Measurements from ENCODE around the gene ST6GALNAC5. TPM values are rescaled to one million over a fixed set of nuclear protein-coding genes. Genes with fewer than 3 reads are reported as not detected.

ST6GALNAC5 gene
- total RNA-seq, 1 experiment from 2014 or later, result 0.24 TPM

- H2AFZ ChIP-seq, result no peak overlapping the region
- no peaks in the 10 kb centered on the region for H4K20me1 ChIP-seq (ENCODE audit: insufficient read depth)
- ChIA-PET POLR2A (ENCODE audit: unreplicated experiment) (no interaction called here), CTCF (no interaction called here)
- no peak overlapping the region for H3K4me2 ChIP-seq
- H3K9me3 ChIP-seq (ENCODE audit: insufficient read depth, low read depth), result no peaks in the 10 kb centered on the region
- BruUV-seq (replicated peaks), result no TSS peak
- no peaks in the 10 kb centered on the region for H3K27me3 ChIP-seq (ENCODE audit: insufficient read depth, low read depth)
- H3K79me2 ChIP-seq (ENCODE audit: low read depth), result no peaks in the 10 kb centered on the region
- DNase-seq, result no peak
- TF ChIP-seq EZH2 (IDR thresholded peaks at IDR 0.05; ENCODE audit: low read depth) (no peak), CTCF (conservative IDR thresholded peaks at IDR 0.05) (no peak)
- H3K27ac ChIP-seq, result no peak overlapping the region
- no peaks in the 10 kb centered on the region for H3K9me2 ChIP-seq (ENCODE audit: insufficient read depth)
- H3K4me3 ChIP-seq, result no peak overlapping the region
- intact Hi-C loops (cut with micrococcal nuclease; ENCODE audit: unreplicated experiment), result no loop called here
- H3F3A ChIP-seq (ENCODE audit: insufficient read depth, low read depth), result no peaks in the 10 kb centered on the region
- H3K4me1 ChIP-seq (replicated peaks; ENCODE audit: insufficient read depth), result no peaks in the 10 kb centered on the region
- H3K36me3 ChIP-seq (ENCODE audit: low read depth), result no peaks in the 10 kb centered on the region
Observed at GRCh38 chr1:76833856-76834255, 33.4 kb upstream of the ST6GALNAC5 start.

GRCh38 chr1:76835203-76835602 is 32.1 kb upstream of the ST6GALNAC5 start:
- BruUV-seq (replicated peaks), result no TSS peak
- Histone ChIP-seq H3K79me2 (ENCODE audit: low read depth) (no peaks in the 10 kb centered on the region), H3K9me2 (ENCODE audit: insufficient read depth) (no peaks in the 10 kb centered on the region), H3K9me3 (ENCODE audit: insufficient read depth, low read depth) (no peaks in the 10 kb centered on the region), H2AFZ (no peak overlapping the region), H3K27me3 (ENCODE audit: insufficient read depth, low read depth) (no peaks in the 10 kb centered on the region), H3F3A (ENCODE audit: insufficient read depth, low read depth) (no peaks in the 10 kb centered on the region), H3K4me1 (replicated peaks; ENCODE audit: insufficient read depth) (no peaks in the 10 kb centered on the region), H3K4me2 (no peak overlapping the region), H3K4me3 (no peak overlapping the region), H4K20me1 (ENCODE audit: insufficient read depth) (no peaks in the 10 kb centered on the region), H3K36me3 (ENCODE audit: low read depth) (no peaks in the 10 kb centered on the region), H3K27ac (no peak overlapping the region)
- ChIA-PET POLR2A (ENCODE audit: unreplicated experiment) (no interaction called here), CTCF (no interaction called here)
- no peak for DNase-seq
- TF ChIP-seq CTCF (conservative IDR thresholded peaks at IDR 0.05), result no peak
- no peak for TF ChIP-seq EZH2 (IDR thresholded peaks at IDR 0.05; ENCODE audit: low read depth)
- intact Hi-C loops (cut with micrococcal nuclease; ENCODE audit: unreplicated experiment), result no loop called here

- H3K79me2 ChIP-seq (ENCODE audit: low read depth), result no peaks in the 10 kb centered on the region
- H3K27ac ChIP-seq, result no peak overlapping the region
- H3K9me3 ChIP-seq (ENCODE audit: insufficient read depth, low read depth), result no peaks in the 10 kb centered on the region
- ChIA-PET POLR2A (ENCODE audit: unreplicated experiment) (no interaction called here), CTCF (no interaction called here)
- no peaks in the 10 kb centered on the region for H3K27me3 ChIP-seq (ENCODE audit: insufficient read depth, low read depth)
- DNase-seq, result no peak
- no peaks in the 10 kb centered on the region for H3K9me2 ChIP-seq (ENCODE audit: insufficient read depth)
- no TSS peak for BruUV-seq (replicated peaks)
- H3K4me3 ChIP-seq, result no peak overlapping the region
- H2AFZ ChIP-seq, result no peak overlapping the region
- no peaks in the 10 kb centered on the region for H3K36me3 ChIP-seq (ENCODE audit: low read depth)
- no peaks in the 10 kb centered on the region for H3K4me1 ChIP-seq (replicated peaks; ENCODE audit: insufficient read depth)
- H4K20me1 ChIP-seq (ENCODE audit: insufficient read depth), result no peaks in the 10 kb centered on the region
- intact Hi-C loops (cut with micrococcal nuclease; ENCODE audit: unreplicated experiment), result no loop called here
- H3K4me2 ChIP-seq, result no peak overlapping the region
- no peak for TF ChIP-seq CTCF (conservative IDR thresholded peaks at IDR 0.05)
- H3F3A ChIP-seq (ENCODE audit: insufficient read depth, low read depth), result no peaks in the 10 kb centered on the region
Observed at GRCh38 chr1:76840278-76840677, 27.0 kb upstream of the ST6GALNAC5 start.
